SU-DHL-6 (cell line): ENCODE results near the gene NOS3.

Experiments used
- CTCF ChIP-seq: fragments of 200-600 bp; sonication (generic); IDR thresholded peaks from one replicate; pipeline ENCODE4 v1.5.1; 2017; ENCODE audit warnings: antibody characterized with exemption, mild to moderate bottlenecking, low read length, moderate library complexity; ENCODE audit not compliant: insufficient read depth, poor library complexity, severe bottlenecking
- EZH2phosphoT487 ChIP-seq: fragments of 200-600 bp; sonication (generic), shearing (Covaris generic); conservative IDR thresholded peaks from 2 replicates; pipeline ENCODE4 v1.6.1; 2018; ENCODE audit warnings: mild to moderate bottlenecking, antibody characterized with exemption, low read length, moderate library complexity, mixed read lengths

DNA sequence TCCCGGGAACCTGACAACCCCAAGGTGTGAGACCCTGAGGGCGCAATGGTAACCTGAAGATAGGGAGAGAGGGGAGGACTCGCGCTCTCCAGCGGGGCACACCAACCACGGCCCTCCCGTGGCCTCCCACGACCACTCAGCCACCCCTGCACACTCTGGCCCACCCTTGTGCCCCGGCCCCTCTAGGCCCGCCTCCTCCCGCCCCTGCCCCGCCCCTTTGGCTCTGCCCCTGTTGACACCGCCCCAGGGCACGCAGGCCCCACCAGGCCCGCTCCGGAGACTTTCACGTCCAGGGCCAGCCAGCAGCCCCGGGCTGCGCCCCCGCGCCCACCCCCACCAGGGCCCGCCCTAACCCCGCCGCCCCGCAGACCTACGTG, 22.5 kb downstream of the NOS3 start:
- TF ChIP-seq CTCF (no peak), EZH2phosphoT487 (no peak)
